HG03196 (cell line): ENCODE data around the gene PANK3.
"Not testable (repeated sequence)": the region's sequence is repeated elsewhere in the genome, so short reads cannot be mapped to it uniquely, and the experiment has no call there.

Experiments used
- ATAC-seq: cut with Tn5 transposase; IDR thresholded peaks from one replicate; pipeline ENCODE4 v1.9.1; 2021; ENCODE audit not compliant: unreplicated experiment

PANK3 gene

GRCh38 chr5:168596122-168596521 is 17.0 kb upstream of the PANK3 start:
- ATAC-seq, result not testable (repeated sequence)

GRCh38 chr5:168592014-168592368 is 12.8 kb upstream of the PANK3 start:
- ATAC-seq, result no peak

DNA sequence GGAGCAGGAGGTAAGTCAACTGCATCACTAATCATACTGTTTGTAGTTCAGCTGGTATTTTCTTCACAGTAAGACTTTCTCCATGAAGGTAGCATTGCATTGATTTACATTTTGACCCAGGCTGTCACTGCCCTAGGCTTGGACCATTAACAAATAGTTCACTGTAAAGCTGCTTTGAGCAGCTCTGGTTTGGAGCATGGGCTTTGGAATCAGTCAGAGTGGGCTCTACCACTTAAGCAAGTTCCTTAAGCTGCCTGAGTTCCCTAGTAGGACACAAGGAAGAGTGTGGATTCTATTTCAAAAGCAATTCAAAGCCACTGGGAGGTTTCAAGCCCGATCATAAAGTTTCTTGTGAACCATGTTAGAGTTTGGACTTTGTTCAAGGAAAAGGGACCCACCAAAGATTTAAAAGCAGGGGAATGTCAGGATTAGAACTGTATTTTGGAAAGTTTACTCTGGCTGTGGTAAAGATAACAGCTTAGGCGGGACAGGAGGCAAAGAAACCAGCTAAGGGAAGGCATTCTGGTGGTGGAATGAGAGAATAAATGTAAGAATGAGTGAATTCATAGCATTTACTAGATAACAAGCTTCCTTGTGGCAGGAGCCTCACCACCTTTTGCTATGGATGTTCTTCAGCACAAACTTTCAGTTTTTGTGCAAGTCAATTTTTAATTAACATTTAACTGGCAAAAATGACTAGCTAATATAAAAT is 12.3 kb upstream of the PANK3 start:
- no peak for ATAC-seq

- no peak for ATAC-seq
Observed at GRCh38 chr5:168590666-168591065, 11.5 kb upstream of the PANK3 start.

DNA sequence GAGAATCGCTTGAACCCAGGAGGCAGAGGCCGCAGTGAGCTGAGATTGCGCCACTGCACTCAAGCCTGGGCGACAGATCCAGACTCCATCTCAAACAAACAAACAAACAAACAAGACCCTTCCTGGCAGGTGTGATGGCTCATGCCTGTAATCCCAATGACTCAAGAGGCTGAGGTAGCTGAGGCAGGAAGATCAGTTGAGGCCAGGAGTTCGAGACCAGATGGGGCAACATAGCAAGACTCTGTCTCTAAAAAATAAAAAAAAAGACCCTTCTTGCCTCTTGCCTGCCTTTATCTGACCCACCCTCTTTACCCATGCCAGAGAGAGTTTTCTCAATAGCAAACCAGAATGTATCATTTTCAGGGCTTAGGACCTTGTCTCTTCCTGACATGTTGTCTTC is 8.8 kb upstream of the PANK3 start:
- no peak for ATAC-seq

GRCh38 chr5:168585119-168585856 is 6.1 kb upstream of the PANK3 start:
- peak; percentile 27 for ATAC-seq

- ATAC-seq, result peak; percentile 28
Observed at GRCh38 chr5:168583742-168584482, 4.7 kb upstream of the PANK3 start.

- not testable (repeated sequence) for ATAC-seq
Observed at GRCh38 chr5:168580814-168581469, 1.8 kb upstream of the PANK3 start.

GRCh38 chr5:168580227-168580508 is 1.0 kb upstream of the PANK3 start:
- ATAC-seq, result no peak

DNA sequence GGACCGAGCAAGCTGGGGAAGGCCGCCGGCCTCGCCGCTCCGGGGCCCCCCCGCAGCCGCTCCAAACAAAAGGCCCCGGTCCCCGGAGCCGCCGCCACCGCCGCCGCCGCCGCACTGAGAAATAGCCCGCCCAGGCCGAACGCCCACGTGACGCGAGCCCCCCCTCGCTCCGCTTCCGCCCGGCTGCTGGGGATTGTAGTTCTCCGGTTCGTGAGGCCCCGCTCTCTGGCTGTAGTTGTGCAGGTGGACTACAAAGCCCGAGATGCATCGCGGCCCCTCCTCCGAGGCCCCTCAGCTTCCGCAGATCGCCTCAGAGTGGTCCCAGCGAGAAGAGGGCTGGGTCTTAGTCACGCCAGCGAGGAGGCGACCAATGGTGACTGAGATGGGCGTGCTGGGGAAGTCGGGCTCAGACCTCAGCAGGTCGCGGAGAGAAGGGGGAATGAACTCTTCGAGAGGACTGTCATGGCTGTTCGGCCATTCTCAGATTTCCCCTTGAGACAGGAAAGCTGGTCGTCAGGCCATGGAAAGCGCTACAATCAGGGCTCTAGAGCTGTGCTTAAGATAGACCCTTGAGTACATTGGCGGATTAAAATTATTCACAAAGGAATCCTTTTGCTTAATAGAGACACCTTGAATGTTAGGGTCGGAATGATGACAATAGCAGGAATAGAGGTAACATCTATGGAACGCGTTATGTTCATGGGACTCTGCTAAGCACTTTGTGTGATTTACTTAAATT is 489 bp upstream of the PANK3 start:
- peak; percentile 96 for ATAC-seq

DNA sequence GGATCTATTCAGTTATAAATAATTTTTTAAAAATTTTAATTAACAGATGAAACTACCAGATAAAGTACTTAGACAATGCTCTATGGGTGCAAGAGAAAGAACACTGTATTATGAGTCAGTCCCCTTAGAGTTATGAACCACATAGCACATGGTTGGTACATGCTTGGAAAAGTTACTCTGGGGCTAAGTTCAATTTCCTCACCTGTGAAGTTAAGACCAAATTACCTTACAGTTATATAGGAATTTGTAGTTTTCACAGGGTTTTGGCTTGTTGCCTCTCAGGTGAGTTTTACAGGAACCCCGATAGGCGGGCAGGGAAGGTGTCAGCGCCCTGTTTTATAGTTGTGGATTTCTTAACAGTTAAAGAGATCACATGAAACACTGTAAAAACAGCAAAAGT is 1.2 kb downstream of the PANK3 start:
- no peak for ATAC-seq

- ATAC-seq, result no peak
Observed at GRCh38 chr5:168575391-168576372, 3.5 kb downstream of the PANK3 start.

- not testable (repeated sequence) for ATAC-seq
Observed at GRCh38 chr5:168574156-168574555, 5.0 kb downstream of the PANK3 start.

DNA sequence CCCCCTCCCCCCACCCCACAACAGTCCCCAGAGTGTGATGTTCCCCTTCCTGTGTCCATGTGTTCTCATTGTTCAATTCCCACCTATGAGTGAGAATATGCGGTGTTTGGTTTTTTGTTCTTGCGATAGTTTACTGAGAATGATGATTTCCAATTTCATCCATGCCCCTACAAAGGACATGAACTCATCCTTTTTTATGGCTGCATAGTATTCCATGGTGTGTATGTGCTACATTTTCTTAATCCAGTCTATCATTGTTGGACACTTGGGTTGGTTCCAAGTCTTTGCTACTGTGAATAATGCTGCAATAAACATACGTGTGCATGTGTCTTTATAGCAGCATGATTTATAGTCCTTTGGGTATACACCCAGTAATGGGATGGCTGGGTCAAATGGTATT is 5.5 kb downstream of the PANK3 start:
- ATAC-seq, result not testable (repeated sequence)

DNA sequence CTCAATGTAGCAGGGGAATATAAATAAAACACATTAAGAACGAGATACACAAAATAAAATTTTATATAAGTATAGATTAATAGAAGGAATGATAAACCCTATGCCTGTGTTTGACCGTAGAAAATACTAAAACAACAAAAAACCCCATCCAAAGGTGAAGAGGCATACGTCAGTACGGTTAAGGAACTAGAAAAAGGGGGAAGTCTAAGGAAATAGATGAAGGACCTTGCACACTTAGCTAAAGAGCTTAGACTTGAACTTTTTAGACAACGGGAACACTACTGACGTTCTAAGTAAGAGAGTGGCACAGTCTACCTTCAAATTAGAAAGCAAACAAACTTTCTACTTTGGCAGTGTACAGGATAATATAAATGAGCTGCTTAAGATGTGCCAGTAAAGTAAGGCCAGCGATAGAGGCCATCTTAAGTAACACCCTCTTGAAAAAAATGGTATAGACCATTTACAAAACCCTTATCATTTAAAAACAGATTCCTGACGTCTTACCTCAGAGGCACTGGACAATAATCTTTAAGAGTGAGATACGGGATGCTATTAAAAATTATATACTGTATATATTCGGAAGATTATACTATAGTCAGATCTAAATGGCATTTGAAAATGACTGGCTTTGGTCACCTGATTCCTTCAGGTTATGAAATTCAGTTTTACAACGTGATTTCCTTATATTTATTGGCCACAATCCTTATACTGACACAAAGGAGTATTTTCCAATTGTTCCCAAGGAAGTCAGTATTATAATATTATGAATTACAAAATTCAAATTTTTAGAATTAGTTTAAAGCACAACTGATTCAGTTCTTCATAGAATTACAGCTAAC is 8.5 kb downstream of the PANK3 start:
- ATAC-seq, result no peak

- no peak for ATAC-seq
Observed at GRCh38 chr5:168568738-168569137, 10.4 kb downstream of the PANK3 start.

DNA sequence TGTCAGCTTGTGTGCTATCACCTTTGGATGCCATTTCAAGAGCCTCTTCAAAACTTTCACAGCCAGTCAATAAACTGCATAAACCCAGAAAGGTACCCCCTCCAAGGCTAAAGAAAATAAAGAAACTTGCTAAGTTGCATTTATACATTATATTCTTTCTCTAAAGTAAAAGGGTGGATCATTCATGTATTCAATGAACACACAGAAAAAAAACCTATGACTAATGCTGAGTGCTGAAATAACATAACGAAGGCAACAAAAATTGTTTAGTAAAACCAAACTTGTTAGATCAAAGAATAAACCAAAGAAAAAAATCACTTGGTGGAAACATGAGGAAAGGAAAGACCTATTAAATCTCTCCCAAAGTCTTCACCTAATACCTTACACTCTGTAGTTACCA is 15.2 kb downstream of the PANK3 start:
- no peak for ATAC-seq

DNA sequence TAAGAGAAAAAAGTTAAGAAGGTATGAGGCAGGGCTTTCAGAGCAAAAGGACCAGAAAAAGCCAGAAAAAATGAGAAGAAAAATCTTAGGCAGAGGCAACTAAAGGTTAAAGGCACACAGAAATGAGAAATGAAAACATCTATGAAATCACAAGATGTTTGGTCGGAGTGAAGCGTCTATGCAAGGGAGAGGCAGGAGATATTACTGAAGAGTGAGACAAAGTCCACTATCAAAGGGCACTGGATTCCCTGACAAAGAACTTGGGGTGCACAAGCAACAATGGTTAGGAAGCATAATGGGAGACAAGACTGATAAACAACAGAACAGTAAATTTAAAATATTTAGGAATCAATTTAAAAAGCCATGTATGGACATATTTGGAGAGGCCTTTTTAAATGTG is 16.9 kb downstream of the PANK3 start:
- no peak for ATAC-seq

DNA sequence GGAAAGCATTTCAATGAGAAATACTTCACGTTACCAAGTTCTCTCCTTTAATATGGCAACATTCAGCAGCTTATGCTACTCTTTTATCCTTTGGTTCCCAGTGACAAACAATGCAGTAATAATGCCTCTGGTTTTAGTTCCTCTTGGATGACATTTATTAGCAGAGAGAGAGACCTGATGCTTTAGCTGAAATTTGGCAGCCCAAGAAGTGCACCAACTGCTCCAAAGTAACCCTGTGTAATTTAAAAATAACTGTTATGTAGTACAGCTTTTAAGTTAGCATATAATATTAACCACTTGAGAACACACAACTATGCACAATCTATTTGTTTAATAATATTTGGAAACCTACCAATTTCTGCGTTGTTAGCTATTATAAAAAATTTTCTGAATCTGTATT is 21.8 kb downstream of the PANK3 start:
- no peak for ATAC-seq
